Progenitor cell of endocrine pancreas (in vitro differentiated cells): Measurements from ENCODE around the gene LRRC25. TPM values are rescaled to one million over a fixed set of nuclear protein-coding genes. Genes with fewer than 3 reads are reported as not detected.
A peak's percentile ranks its signal among the peaks of the same experiment; 100 is the strongest.

Source experiments
- DNase-seq: peaks from one replicate; pipeline ENCODE4 v3.0.0; 2021; ENCODE audit warnings: low spot score; ENCODE audit not compliant: unreplicated experiment
- H3K27ac Mint-ChIP-seq: 2 replicates; pipeline ENCODE4 v1.8.0; 2021; ENCODE audit warnings: mild to moderate bottlenecking, moderate library complexity, mixed read lengths
- H3K27me3 Mint-ChIP-seq: 2 replicates; pipeline ENCODE4 v1.8.0; 2021; ENCODE audit warnings: mixed read lengths
- H3K36me3 Mint-ChIP-seq: 2 replicates; pipeline ENCODE4 v1.8.0; 2022; ENCODE audit warnings: mixed read lengths; ENCODE audit not compliant: insufficient read depth
- H3K4me1 Mint-ChIP-seq: 2 replicates; pipeline ENCODE4 v1.8.0; 2021; ENCODE audit warnings: low read depth, mixed read lengths
- H3K4me3 Mint-ChIP-seq: 2 replicates; pipeline ENCODE4 v1.8.0; 2021; ENCODE audit warnings: low read depth, mild to moderate bottlenecking, moderate library complexity, mixed read lengths
- H3K9me3 Mint-ChIP-seq: 2 replicates; pipeline ENCODE4 v1.8.0; 2021; ENCODE audit warnings: low read depth, mixed read lengths
- total RNA-seq: library from RNA; stranded (reverse); gene quantifications from 2 replicates; pipeline ENCODE4 v1.2.1, GENCODE V29; 2021
- TF ChIP-seq, protein P1 (sequence below): fragments of 200-600 bp; sonication (generic); IDR thresholded peaks from one replicate; pipeline ENCODE4 v1.5.0; 2021; ENCODE audit warnings: antibody characterized with exemption, mild to moderate bottlenecking; ENCODE audit not compliant: unreplicated experiment

Gene LRRC25
- total RNA-seq, 1 donor from 2014 or later: not detected

DNA sequence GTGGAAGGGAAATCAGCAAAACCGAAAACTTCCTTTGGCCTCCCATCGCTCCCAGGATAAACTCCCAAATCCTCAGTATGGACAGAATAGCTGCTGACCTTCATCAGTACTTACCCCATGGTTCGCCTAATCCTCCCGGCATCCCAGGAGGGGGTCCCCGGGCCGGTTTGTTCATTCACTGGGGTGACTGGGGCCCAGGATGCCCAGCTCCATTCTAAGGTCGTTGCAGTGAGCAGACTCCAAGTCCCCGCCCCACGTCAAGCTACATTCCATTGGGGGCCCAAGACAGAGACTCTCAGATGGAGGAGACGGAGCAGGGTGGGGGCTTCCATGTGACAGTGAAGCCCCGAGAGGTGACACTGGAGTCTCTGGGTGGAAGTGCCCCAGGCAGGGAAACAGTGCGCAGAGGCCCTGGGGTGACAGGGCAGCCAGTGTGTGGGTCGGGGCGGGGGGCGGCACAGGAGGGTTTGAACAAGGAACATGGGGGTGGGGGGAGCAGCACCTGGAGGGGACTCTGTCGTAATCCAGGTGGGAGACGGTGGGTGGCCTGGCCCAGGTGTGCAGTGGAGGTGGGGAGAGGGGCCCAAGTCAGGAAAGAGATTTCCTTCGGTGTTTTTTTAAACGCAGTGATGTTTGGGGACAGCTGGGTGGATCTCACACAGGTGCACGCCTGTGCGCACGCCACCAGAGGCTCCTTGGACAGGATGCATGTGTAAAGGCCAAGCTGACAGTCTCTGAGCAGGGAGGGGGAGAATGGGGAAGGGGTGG, 26.9 kb upstream of the LRRC25 start:
- peaks cover 27% of the 10 kb centered on the region for H3K27me3 Mint-ChIP-seq
- TF ChIP-seq, protein P1, sequence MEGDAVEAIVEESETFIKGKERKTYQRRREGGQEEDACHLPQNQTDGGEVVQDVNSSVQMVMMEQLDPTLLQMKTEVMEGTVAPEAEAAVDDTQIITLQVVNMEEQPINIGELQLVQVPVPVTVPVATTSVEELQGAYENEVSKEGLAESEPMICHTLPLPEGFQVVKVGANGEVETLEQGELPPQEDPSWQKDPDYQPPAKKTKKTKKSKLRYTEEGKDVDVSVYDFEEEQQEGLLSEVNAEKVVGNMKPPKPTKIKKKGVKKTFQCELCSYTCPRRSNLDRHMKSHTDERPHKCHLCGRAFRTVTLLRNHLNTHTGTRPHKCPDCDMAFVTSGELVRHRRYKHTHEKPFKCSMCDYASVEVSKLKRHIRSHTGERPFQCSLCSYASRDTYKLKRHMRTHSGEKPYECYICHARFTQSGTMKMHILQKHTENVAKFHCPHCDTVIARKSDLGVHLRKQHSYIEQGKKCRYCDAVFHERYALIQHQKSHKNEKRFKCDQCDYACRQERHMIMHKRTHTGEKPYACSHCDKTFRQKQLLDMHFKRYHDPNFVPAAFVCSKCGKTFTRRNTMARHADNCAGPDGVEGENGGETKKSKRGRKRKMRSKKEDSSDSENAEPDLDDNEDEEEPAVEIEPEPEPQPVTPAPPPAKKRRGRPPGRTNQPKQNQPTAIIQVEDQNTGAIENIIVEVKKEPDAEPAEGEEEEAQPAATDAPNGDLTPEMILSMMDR: no peak
- H3K9me3 Mint-ChIP-seq: no peaks in the 10 kb centered on the region
- DNase-seq: no peak
- no peak overlapping the region for H3K4me3 Mint-ChIP-seq
- no peaks in the 10 kb centered on the region for H3K36me3 Mint-ChIP-seq
- H3K4me1 Mint-ChIP-seq: peaks cover 2% of the 10 kb centered on the region
- no peak overlapping the region for H3K27ac Mint-ChIP-seq

DNA sequence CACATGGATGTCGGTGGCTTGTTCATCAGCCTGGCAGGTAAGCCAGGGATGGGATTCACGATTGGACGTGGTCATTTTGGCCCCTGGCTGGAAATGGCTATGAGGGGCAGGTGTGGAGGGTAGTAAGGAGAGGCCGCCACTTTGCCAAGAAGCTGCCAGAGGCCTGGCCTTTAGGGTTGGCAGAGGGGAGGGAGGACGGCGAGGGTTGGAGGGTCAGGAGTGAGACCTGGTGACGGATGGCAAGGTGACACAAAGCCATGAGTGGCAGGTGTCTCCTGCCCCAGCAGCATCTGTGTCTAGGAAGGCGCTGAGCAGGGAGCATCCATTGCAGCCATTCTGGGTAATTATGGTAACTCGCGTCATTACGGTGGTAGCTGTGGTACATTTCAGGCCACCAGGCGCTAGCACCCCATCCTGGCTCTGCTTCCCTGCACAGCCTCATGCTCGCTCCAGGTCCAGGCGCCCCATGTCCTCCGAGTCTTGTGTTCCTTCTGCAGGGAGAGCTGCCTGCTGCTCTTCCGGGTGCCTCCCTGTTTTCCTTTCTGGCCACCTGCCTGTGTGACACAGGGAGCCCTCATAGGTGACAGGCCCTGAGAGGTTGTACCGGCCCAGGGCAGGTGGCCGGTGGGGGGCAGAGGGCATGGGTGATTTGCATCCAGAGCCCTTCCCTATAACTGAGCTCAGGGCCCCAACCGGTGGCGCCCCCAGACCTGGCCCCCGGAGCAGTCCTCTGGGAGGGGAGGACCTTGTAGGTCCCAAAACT, 26.0 kb upstream of the LRRC25 start:
- TF ChIP-seq, protein P1: no peak
- H3K4me3 Mint-ChIP-seq: no peak overlapping the region

DNA sequence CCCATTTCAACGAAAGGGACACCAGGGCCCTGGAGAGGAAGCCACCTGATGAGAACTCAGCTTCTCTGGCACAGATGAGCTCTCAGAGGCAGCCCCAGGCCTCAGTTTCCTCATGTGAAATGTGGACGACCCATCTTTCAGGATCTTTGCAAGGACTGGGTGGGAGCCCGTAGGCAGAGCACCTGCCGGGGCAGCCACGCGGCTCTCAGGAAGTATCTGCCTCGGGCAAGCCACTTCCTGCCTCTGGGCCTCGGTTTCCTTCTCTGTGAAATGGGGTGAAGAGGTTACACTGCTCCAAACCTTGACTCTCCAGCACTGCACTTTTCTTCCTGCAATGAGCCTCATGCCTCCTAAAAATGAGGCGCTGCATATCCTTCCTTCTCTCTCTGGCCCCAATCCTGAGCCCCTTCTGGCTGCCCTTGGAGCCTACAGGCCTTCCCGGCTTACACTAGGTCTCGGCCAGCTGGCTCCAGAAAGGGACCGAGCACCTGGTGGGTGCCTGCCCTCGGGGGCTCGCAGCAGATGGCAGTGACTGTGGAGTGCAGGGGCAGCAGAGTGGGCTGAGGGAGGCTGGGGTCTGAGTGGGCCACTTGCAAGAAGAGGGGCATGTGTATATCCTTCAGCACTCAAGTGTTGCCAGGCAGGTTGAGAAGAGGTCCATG, 25.2 kb upstream of the LRRC25 start:
- TF ChIP-seq, protein P1: no peak
- Mint-ChIP-seq H3K27ac (peak overlapping the region; percentile 59), H3K27me3 (peaks cover 38% of the 10 kb centered on the region), H3K36me3 (no peaks in the 10 kb centered on the region), H3K4me3 (no peak overlapping the region), H3K4me1 (peaks cover 4% of the 10 kb centered on the region), H3K9me3 (no peaks in the 10 kb centered on the region)
- peak; percentile 8 for DNase-seq

More for the DNA sequence above, 26.0 kb upstream of the LRRC25 start:
- Mint-ChIP-seq H3K4me1 (peaks cover 4% of the 10 kb centered on the region), H3K27ac (peak overlapping the region; percentile 59), H3K36me3 (no peaks in the 10 kb centered on the region), H3K9me3 (no peaks in the 10 kb centered on the region), H3K27me3 (peaks cover 32% of the 10 kb centered on the region)
- DNase-seq: no peak

DNA sequence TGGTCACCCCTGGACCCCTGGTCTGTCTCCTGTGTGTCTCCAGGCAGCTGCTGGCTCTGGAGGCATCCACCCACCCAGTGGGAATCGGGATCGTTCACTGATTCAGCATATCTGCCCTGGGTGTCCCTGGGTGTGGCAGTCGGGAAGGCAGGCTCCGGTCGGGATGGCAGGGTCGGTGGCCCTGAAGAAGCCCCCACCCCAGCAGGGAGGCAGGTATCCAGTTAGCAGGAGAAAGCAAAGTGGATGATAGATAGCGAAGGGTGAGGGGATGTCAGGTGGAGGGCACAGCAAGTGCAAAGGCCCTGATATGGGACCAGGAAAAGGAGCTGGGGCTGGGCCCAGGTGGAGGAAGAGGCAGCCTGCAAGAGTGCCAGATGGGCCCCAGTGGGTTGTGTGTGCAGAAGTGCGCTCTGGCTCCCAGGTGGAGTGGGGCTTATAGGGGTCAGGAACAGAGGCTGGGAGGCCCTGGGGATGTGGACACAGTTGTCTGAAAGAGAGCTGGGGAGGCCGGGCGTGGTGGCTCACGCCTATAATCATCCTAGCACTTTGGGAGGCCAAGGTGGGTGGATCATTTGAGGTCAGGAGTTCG, 24.0 kb upstream of the LRRC25 start:
- Mint-ChIP-seq H3K27me3 (peaks cover 43% of the 10 kb centered on the region), H3K4me3 (peak overlapping the region; percentile 8)

More for the DNA sequence above, 24.0 kb upstream of the LRRC25 start:
- Mint-ChIP-seq H3K27ac (no peak overlapping the region), H3K9me3 (no peaks in the 10 kb centered on the region), H3K4me1 (peaks cover 7% of the 10 kb centered on the region), H3K36me3 (no peaks in the 10 kb centered on the region)
- peak; percentile 9 for DNase-seq
- TF ChIP-seq, protein P1: no peak
